ENCODE data around the gene CFAP410. TPM values are rescaled to one million over a fixed set of nuclear protein-coding genes. Genes with fewer than 3 reads are reported as not detected.

Gene CFAP410
- total and polyA plus RNA-seq, 2 of the 8 experiments (the other 6 are each of a cell fraction or from before 2014, with no cell fraction given): 10.6 to 12.0 TPM

DNA sequence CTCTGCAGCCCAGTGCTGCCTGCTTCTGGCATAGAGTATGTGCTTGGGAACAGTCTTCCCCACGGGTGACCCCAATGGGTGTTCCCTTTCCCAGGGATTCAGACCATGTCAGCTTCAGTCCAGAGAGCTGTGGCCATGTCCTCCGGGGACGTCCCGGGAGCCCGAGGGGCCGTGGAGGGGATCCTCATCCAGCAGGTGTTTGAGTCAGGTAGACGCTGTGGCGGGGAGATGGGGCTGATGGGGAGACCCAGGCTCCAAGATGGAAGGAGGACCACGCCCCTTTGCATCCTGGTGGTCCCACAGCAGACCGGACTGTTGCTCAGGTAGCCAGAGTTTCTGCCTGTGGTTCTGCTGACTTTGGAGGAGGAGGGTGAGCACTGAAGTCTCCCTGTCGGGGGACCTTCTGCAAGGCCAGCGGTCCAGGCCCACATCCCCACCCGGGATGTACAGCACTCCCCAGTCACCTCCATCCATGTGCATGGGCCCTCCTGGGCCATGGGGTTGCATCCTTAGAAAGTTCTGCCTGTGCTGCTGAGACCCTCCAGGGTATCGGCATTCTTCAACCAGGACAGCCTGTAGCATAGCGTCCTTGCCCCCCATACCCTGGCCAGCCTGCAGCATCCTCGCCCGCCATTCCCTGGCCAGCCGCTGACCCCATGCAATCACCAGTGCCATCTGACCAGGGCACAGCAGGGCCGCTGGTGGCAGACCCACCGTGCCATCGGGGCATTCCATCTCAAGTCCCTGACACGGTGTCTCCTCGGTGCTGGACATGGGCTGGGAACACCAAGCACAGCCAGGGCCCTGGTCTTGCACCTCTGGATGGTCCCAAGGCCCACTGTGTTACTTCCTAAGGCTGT, 50.7 kb downstream of the CFAP410 start:
- no peak overlapping the region for H3K23ac ChIP-seq (ENCODE audit: insufficient read length)
- H3K56ac ChIP-seq (replicated peaks; ENCODE audit: insufficient read length, low read depth, low read length): no peak overlapping the region
- no peak overlapping the region for H4K5ac ChIP-seq (ENCODE audit: insufficient read length, low read depth, low read length)
- no peaks in the 10 kb centered on the region for H3K36me3 ChIP-seq (ENCODE audit: control insufficient read depth in 2 of 4, insufficient read depth in 4 of 4, low read length in 3 of 4)
- H3K27me3 ChIP-seq (replicated peaks in 1 of 4; ENCODE audit: control insufficient read depth in 3 of 4, extremely low read depth in 1 of 4, insufficient read depth in 3 of 4, low read length in 3 of 4): peaks cover 0 to 28% (median 17%) of the 10 kb centered on the region in 4 experiments; a peak in 5 of 7 replicates
- DNase-seq (ENCODE audit: low read depth in 1 of 2, low spot score in 2 of 2): no peak
- no peak overlapping the region for H2BK120ac ChIP-seq (replicated peaks; ENCODE audit: low read depth, low read length)
- H3K79me2 ChIP-seq (ENCODE audit: control insufficient read depth in 1 of 2, insufficient read depth in 2 of 2, low read length in 2 of 2): no peaks in the 10 kb centered on the region
- WGBS, 2 experiments (ENCODE audit: extremely low coverage in 1 of 2, insufficient coverage in 1 of 2, insufficient read length in 1 of 2, insufficient replicate concordance in 2 of 2, low coverage in 1 of 2, low lambda C conversion rate in 2 of 2, missing lambda C conversion rate in 1 of 2): 76% methylated on average over 17 of the region's 23 CpGs; no CpG with 5 or more reads in 1 of the 2 experiments
- H3K4me2 ChIP-seq (ENCODE audit: insufficient read depth in 1 of 2, low read depth in 2 of 2, low read length in 2 of 2): no peak overlapping the region
- H3K9me3 ChIP-seq (ENCODE audit: insufficient read depth in 2 of 2, low read depth in 1 of 2, low read length in 1 of 2): no peaks in the 10 kb centered on the region
- no peak overlapping the region for H2BK20ac ChIP-seq (ENCODE audit: low read length)
- no peak overlapping the region for H3K18ac ChIP-seq (ENCODE audit: extremely low read depth, low read length)
- H3K4me1 ChIP-seq (replicated peaks in 1 of 4; ENCODE audit: control insufficient read depth in 3 of 4, insufficient read depth in 4 of 4, low read length in 3 of 4): peaks cover 0 to 20% (median 11%) of the 10 kb centered on the region in 4 experiments; a peak in 5 of 7 replicates
- no peak overlapping the region for H3K4ac ChIP-seq (replicated peaks; ENCODE audit: insufficient read length, low read depth, low read length)
- TF ChIP-seq KDM5A (IDR thresholded peaks at IDR 0.05; ENCODE audit: low read length) (no peak), RBBP5 (IDR thresholded peaks at IDR 0.05; ENCODE audit: borderline replicate concordance, low read depth, low read length) (no peak), KDM1A (IDR thresholded peaks at IDR 0.05; ENCODE audit: borderline replicate concordance, low read length) (no peak), HDAC6 (IDR thresholded peaks at IDR 0.05; ENCODE audit: low read depth, low read length) (no peak), SP4 (IDR thresholded peaks at IDR 0.05; ENCODE audit: low read length) (no peak), TBP (IDR thresholded peaks at IDR 0.05; ENCODE audit: low read depth, low read length) (no peak), SIRT6 (IDR thresholded peaks at IDR 0.05; ENCODE audit: low read length) (no peak), FOSL1 (IDR thresholded peaks at IDR 0.05; ENCODE audit: insufficient read depth, low read depth, low read length) (no peak), CBX8 (IDR thresholded peaks at IDR 0.05; ENCODE audit: borderline replicate concordance, low read depth, low read length) (no peak)
- TF ChIP-seq, protein P1, sequence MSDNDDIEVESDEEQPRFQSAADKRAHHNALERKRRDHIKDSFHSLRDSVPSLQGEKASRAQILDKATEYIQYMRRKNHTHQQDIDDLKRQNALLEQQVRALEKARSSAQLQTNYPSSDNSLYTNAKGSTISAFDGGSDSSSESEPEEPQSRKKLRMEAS (IDR thresholded peaks at IDR 0.05): no peak
- H3K14ac ChIP-seq (ENCODE audit: insufficient read length): no peak overlapping the region
- H2AFZ ChIP-seq (ENCODE audit: low read length): no peak overlapping the region
- H4K91ac ChIP-seq (replicated peaks; ENCODE audit: insufficient read length, low read length): no peak overlapping the region
- H2BK5ac ChIP-seq (ENCODE audit: low read depth, low read length): no peak overlapping the region
- ChIA-PET CTCF (ENCODE audit: partially characterized antibody) (interaction anchor here (1.5 to 5.3 kb wide), 3 partner anchors 8 to 43 kb away, joined by 3 to 53 read pairs (median 11); no protein-coding TSS in a partner anchor), POLR2A (ENCODE audit: partially characterized antibody) (no interaction called here)
- no peak for FAIRE-seq
- no peak overlapping the region for H2BK12ac ChIP-seq (ENCODE audit: low read depth, low read length)
- no peak overlapping the region for H2AK5ac ChIP-seq (ENCODE audit: low read depth, low read length)
- no peak overlapping the region for H4K8ac ChIP-seq (ENCODE audit: extremely low read depth, insufficient read depth, low read length)
- no peaks in the 10 kb centered on the region for H4K20me1 ChIP-seq (replicated peaks in 1 of 2; ENCODE audit: control insufficient read depth in 1 of 2, insufficient read depth in 2 of 2, low read length in 2 of 2)
- H2BK15ac ChIP-seq (ENCODE audit: low read length): no peak overlapping the region
- H3K79me1 ChIP-seq (ENCODE audit: low read depth, low read length): no peaks in the 10 kb centered on the region
- H3K4me3 ChIP-seq (ENCODE audit: extremely low read depth in 1 of 4, insufficient read depth in 2 of 4, low read depth in 3 of 4, low read length in 4 of 4): no peak overlapping the region
- no peak overlapping the region for H3K27ac ChIP-seq (ENCODE audit: low read depth, low read length)
- no peak overlapping the region for H3K9ac ChIP-seq (replicated peaks in 1 of 4; ENCODE audit: extremely low read depth in 1 of 4, low read depth in 3 of 4, low read length in 3 of 4)
- no peaks in the 10 kb centered on the region; the same call in 1 of the 2 replicates for H3K23me2 ChIP-seq (ENCODE audit: low read depth, low read length)

All from H1 (cell line).